GM12878 (cell line): Measurements from ENCODE around the gene C21orf58. TPM values are rescaled to one million over a fixed set of nuclear protein-coding genes. Genes with fewer than 3 reads are reported as not detected.

ENCODE experiments used
- CBFB ChIP-seq: IDR thresholded peaks from 2 replicates; pipeline ENCODE4 v1.6.1; 2016; ENCODE audit warnings: antibody characterized with exemption, low read depth
- CHD1 ChIP-seq: IDR thresholded peaks from 2 replicates; pipeline ENCODE4 v1.6.1; 2012; ENCODE audit warnings: low read depth, low read length, improper control_type of control experiment
- EED ChIP-seq: sonication (generic); IDR thresholded peaks from 2 replicates; pipeline ENCODE4 v1.6.1; 2016; ENCODE audit warnings: antibody characterized with exemption, low read depth
- GATAD2B ChIP-seq: fragments of 450-650 bp; conservative IDR thresholded peaks from 2 replicates; pipeline ENCODE4 v1.6.1; 2017; ENCODE audit warnings: low read depth, mild to moderate bottlenecking, moderate library complexity
- HCFC1 ChIP-seq: fragments of 150-350 bp; IDR thresholded peaks from 2 replicates; pipeline ENCODE4 v1.6.1; 2014; ENCODE audit warnings: low read length
- HDGF ChIP-seq: fragments of 450-650 bp; IDR thresholded peaks from 2 replicates; pipeline ENCODE4 v1.6.1; 2016; ENCODE audit warnings: antibody characterized with exemption
- KDM1A ChIP-seq: fragments of 200-600 bp; sonication (generic); IDR thresholded peaks from 2 replicates; pipeline ENCODE4 v1.6.1; 2016; ENCODE audit warnings: borderline replicate concordance
- LARP7 ChIP-seq: fragments of 450-650 bp; IDR thresholded peaks from 2 replicates; pipeline ENCODE4 v1.6.1; 2017; ENCODE audit warnings: mild to moderate bottlenecking
- MTA2 ChIP-seq: fragments of 450-650 bp; IDR thresholded peaks from 2 replicates; pipeline ENCODE4 v1.6.1; 2016; ENCODE audit warnings: low read depth, mild to moderate bottlenecking, moderate library complexity
- NFIC ChIP-seq: IDR thresholded peaks from 2 replicates; pipeline ENCODE4 v1.6.1; 2012; ENCODE audit warnings: low read depth, mild to moderate bottlenecking, inconsistent platforms, low read length, moderate library complexity
- NFXL1 ChIP-seq: fragments of 450-650 bp; IDR thresholded peaks from 2 replicates; pipeline ENCODE4 v1.6.1; 2017; ENCODE audit warnings: antibody characterized with exemption, mild to moderate bottlenecking, borderline replicate concordance
- PAX5 ChIP-seq: IDR thresholded peaks from 2 replicates; pipeline ENCODE4 v1.6.1; 2011; ENCODE audit warnings: low read depth, low read length, borderline replicate concordance
- PKNOX1 ChIP-seq: fragments of 450-650 bp; IDR thresholded peaks from 2 replicates; pipeline ENCODE4 v1.6.1; 2016; ENCODE audit warnings: mild to moderate bottlenecking
- POLR2A ChIP-seq: IDR thresholded peaks from 2 replicates; pipeline ENCODE4 v1.6.1; 2011; ENCODE audit warnings: low read depth, mild to moderate bottlenecking, low read length
- POLR2AphosphoS5 ChIP-seq: IDR thresholded peaks from 2 replicates; pipeline ENCODE4 v1.6.1; 2011; ENCODE audit warnings: mild to moderate bottlenecking, low read length, inconsistent platforms
- RAD21 ChIP-seq: IDR thresholded peaks from 2 replicates; pipeline ENCODE4 v1.6.1; 2011; ENCODE audit warnings: mild to moderate bottlenecking, low read depth, low read length, moderate library complexity; ENCODE audit not compliant: insufficient read depth
- SMC3 ChIP-seq: IDR thresholded peaks from 2 replicates; pipeline ENCODE4 v1.6.1; 2011; ENCODE audit warnings: low read length, improper control_type of control experiment, borderline replicate concordance
- TBL1XR1 ChIP-seq: IDR thresholded peaks from 2 replicates; pipeline ENCODE4 v1.6.1; 2012; ENCODE audit warnings: low read depth, low read length, improper control_type of control experiment
- TCF3 ChIP-seq: IDR thresholded peaks from 2 replicates; pipeline ENCODE4 v1.6.1; 2012; ENCODE audit warnings: low read depth, mild to moderate bottlenecking, low read length, borderline replicate concordance; ENCODE audit not compliant: insufficient read depth
- ZBTB33 ChIP-seq: fragments of 450-650 bp; IDR thresholded peaks from 2 replicates; pipeline ENCODE4 v1.6.1; 2017; ENCODE audit warnings: mild to moderate bottlenecking
- ZBTB4 ChIP-seq: fragments of 450-650 bp; formaldehyde crosslinking; IDR thresholded peaks from 2 replicates; pipeline ENCODE4 v1.4.0; 2022; ENCODE audit warnings: mild to moderate bottlenecking, moderate library complexity
- ZNF207 ChIP-seq: fragments of 450-650 bp; IDR thresholded peaks from 2 replicates; pipeline ENCODE4 v1.6.1; 2014; ENCODE audit warnings: antibody characterized with exemption, mild to moderate bottlenecking, borderline replicate concordance
- ZZZ3 ChIP-seq: IDR thresholded peaks from 2 replicates; pipeline ENCODE4 v1.6.1; 2011; ENCODE audit warnings: low read depth; ENCODE audit not compliant: control insufficient read depth, insufficient read length
- polyA plus RNA-seq, 11 experiments: library from polyadenylated mRNA; depleted of rRNA in 4 of 11; unstranded in 6 of 11; stranded (reverse) in 5 of 11; fragments of >200 nt; fragmentation: Nextera tagmentation in 4 of 11; fragmentation: Illumina TruSeq in 1 of 11; extraction: Ambion mirVana in 4 of 11; extraction: Trizol in 1 of 11; gene quantifications; 1 replicate in 1 of 11; 2 replicates in 10 of 11; pipeline versions ENCODE4 v1.2.1 to v1.2.3, GENCODE V29; 2011 to 2016; ENCODE audit warnings: inconsistent platforms in 2 of 11, missing spikeins in 2 of 11, low read depth in 1 of 11
- total RNA-seq, 4 experiments: library from RNA; depleted of rRNA in 3 of 4; stranded (reverse); fragments of >200 nt in 3 of 4; fragmentation: Illumina TruSeq in 1 of 4; extraction: Trizol in 1 of 4; gene quantifications; 2 replicates each; pipeline versions ENCODE4 v1.2.1 to v1.2.3, GENCODE V29; 2013 to 2021
- TF ChIP-seq, protein P1 (sequence below): fragments of 450-650 bp; IDR thresholded peaks from 2 replicates; pipeline ENCODE4 v1.6.1; 2017; ENCODE audit warnings: mild to moderate bottlenecking, low read depth, inconsistent platforms; ENCODE audit not compliant: poor library complexity, severe bottlenecking

C21orf58 gene
- total and polyA plus RNA-seq, 10 of the 15 experiments (the other 5 are each of a cell fraction or from before 2014, with no cell fraction given), result 1.1 to 22.3 (median 11.8) TPM

DNA sequence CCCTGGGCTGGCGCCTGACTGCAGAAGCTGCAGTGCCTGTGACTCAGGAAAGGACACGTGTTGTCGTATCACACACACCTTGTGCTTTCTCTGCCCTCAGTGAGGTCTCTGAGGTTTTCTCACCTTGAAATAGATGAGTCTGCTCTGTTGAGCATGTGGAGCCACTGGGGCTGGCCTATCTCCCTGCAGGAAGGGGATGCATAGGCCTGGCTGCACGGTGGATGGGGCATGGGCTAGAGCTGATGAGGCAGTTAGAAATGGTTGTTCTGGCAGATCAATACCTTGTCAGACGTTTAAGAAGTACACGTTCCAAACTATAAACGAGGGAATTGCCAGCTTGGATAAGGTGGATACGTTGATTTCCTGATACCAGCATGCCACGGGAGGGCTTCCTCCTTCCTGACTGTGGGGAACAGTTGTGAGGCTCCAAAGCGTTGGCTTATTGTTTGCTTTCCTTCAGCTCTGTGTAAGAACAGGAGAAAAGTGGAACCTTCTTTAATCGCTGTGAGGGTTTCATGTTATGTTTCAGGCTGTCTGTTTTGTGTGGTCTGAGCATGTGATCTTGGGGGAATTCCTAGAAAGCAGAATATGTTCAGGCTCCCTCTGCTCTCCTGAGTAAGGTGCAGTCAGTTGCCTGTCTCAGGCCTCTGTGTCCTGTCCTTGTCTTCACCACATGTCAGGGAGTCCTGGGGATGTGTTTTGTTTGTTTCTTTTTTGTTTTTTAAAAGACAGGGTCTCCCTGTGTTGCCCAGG, 45.0 kb upstream of the C21orf58 start (continued):
- no peak for TF ChIP-seq NFXL1
- TF ChIP-seq NFIC, result no peak
- TF ChIP-seq POLR2A, result peak; percentile 65
- TF ChIP-seq ZZZ3, result no peak
- TF ChIP-seq HCFC1, result no peak
- no peak for TF ChIP-seq SMC3
- peak; percentile 76 for TF ChIP-seq PKNOX1
- no peak for TF ChIP-seq KDM1A
- TF ChIP-seq POLR2AphosphoS5, result peak; percentile 89
- TF ChIP-seq HDGF, result peak; percentile 34; the same call in 1 of the 2 replicates
- TF ChIP-seq MTA2, result peak; percentile 42; the same call in 1 of the 2 replicates
- TF ChIP-seq, protein P1, sequence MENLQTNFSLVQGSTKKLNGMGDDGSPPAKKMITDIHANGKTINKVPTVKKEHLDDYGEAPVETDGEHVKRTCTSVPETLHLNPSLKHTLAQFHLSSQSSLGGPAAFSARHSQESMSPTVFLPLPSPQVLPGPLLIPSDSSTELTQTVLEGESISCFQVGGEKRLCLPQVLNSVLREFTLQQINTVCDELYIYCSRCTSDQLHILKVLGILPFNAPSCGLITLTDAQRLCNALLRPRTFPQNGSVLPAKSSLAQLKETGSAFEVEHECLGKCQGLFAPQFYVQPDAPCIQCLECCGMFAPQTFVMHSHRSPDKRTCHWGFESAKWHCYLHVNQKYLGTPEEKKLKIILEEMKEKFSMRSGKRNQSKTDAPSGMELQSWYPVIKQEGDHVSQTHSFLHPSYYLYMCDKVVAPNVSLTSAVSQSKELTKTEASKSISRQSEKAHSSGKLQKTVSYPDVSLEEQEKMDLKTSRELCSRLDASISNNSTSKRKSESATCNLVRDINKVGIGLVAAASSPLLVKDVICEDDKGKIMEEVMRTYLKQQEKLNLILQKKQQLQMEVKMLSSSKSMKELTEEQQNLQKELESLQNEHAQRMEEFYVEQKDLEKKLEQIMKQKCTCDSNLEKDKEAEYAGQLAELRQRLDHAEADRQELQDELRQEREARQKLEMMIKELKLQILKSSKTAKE, result peak; percentile 17
- no peak for TF ChIP-seq ZNF207
- no peak for TF ChIP-seq RAD21
- no peak for TF ChIP-seq ZBTB4
- TF ChIP-seq CHD1, result no peak
- TF ChIP-seq EED, result peak; percentile 69
- TF ChIP-seq PAX5, result 0 out of 2 replicates have a peak, but pooled peaks have one; percentile 12
- 0 out of 2 replicates have a peak, but pooled peaks have one; percentile 5 for TF ChIP-seq ZBTB33
- no peak; the same call in 1 of the 2 replicates for TF ChIP-seq GATAD2B
- TF ChIP-seq LARP7, result peak; percentile 19; the same call in 1 of the 2 replicates
- no peak for TF ChIP-seq TBL1XR1
- TF ChIP-seq CBFB, result 0 out of 2 replicates have a peak, but pooled peaks have one; percentile 43
- TF ChIP-seq TCF3, result no peak
